GM21529 (cell line): ENCODE results near the gene ZNF280D.

Experiments
- ATAC-seq: cut with Tn5 transposase; IDR thresholded peaks from one replicate; pipeline ENCODE4 v1.9.1; 2021; ENCODE audit not compliant: unreplicated experiment

The ZNF280D gene

GRCh38 chr15:56749982-56750381 is 16.7 kb upstream of the ZNF280D start:
- no peak for ATAC-seq

- ATAC-seq, result no peak
Measured at GRCh38 chr15:56744701-56745683, 11.7 kb upstream of the ZNF280D start.

GRCh38 chr15:56741541-56741940 is 8.2 kb upstream of the ZNF280D start:
- no peak for ATAC-seq

GRCh38 chr15:56739964-56740640 is 6.8 kb upstream of the ZNF280D start:
- no peak for ATAC-seq

- ATAC-seq, result no peak
Measured at GRCh38 chr15:56739474-56739873, 6.2 kb upstream of the ZNF280D start.

- no peak for ATAC-seq
Measured at GRCh38 chr15:56737791-56738190, 4.5 kb upstream of the ZNF280D start.

GRCh38 chr15:56736881-56737707 is 3.8 kb upstream of the ZNF280D start:
- no peak for ATAC-seq

- ATAC-seq, result no peak
Measured at GRCh38 chr15:56736308-56736707, 3.0 kb upstream of the ZNF280D start.

- ATAC-seq, result no peak
Measured at GRCh38 chr15:56735589-56735988, 2.3 kb upstream of the ZNF280D start.

GRCh38 chr15:56734013-56734635 is 815 bp upstream of the ZNF280D start:
- ATAC-seq, result no peak

- no peak for ATAC-seq
Measured at GRCh38 chr15:56732886-56733135, 498 bp downstream of the ZNF280D start.

- ATAC-seq, result no peak
Measured at GRCh38 chr15:56732135-56732885, 999 bp downstream of the ZNF280D start.

GRCh38 chr15:56731548-56731947 is 1.8 kb downstream of the ZNF280D start:
- ATAC-seq, result no peak

GRCh38 chr15:56729561-56729960 is 3.7 kb downstream of the ZNF280D start:
- no peak for ATAC-seq

- ATAC-seq, result no peak
Measured at GRCh38 chr15:56725386-56725785, 7.9 kb downstream of the ZNF280D start.

- ATAC-seq, result no peak
Measured at GRCh38 chr15:56724232-56724631, 9.1 kb downstream of the ZNF280D start.

- no peak for ATAC-seq
Measured at GRCh38 chr15:56723787-56724186, 9.5 kb downstream of the ZNF280D start.

- ATAC-seq, result no peak
Measured at GRCh38 chr15:56719774-56720555, 13.3 kb downstream of the ZNF280D start.

- ATAC-seq, result no peak
Measured at GRCh38 chr15:56719021-56719612, 14.2 kb downstream of the ZNF280D start.
